WTC11 (cell line): ENCODE measurements around the gene KIF21A. TPM values are rescaled to one million over a fixed set of nuclear protein-coding genes. Genes with fewer than 3 reads are reported as not detected.
A peak's percentile ranks its signal among the peaks of the same experiment; 100 is the strongest.

Experiments
- ATAC-seq: fragments of 200-7000 bp; cut with Tn5 transposase; 2 replicates; pipeline ENCODE4 v1.10.0; 2021; ENCODE audit warnings: mild to moderate bottlenecking, moderate library complexity
- CTCF ChIA-PET: fragments of 300-600 bp; sonication (Branson Sonifier 250); formaldehyde crosslinking; loops from one replicate; lab custom pipeline; 2021; ENCODE audit warnings: antibody characterized with exemption; lab: Charles Lee
- POLR2A ChIA-PET: fragments of 350-600 bp; sonication (Branson Sonifier 250); formaldehyde crosslinking; loops from one replicate; lab custom pipeline; 2021; ENCODE audit warnings: antibody characterized with exemption; lab: Charles Lee
- DNase-seq: peaks from one replicate; pipeline ENCODE4 v3.0.0; 2021; ENCODE audit warnings: low spot score
- H3K27ac Mint-ChIP-seq: 2 replicates; pipeline ENCODE4 v1.8.0; 2021; ENCODE audit warnings: mixed read lengths
- H3K27me3 Mint-ChIP-seq: 2 replicates; pipeline ENCODE4 v1.8.0; 2021; ENCODE audit warnings: low read depth, mild to moderate bottlenecking, moderate library complexity, mixed read lengths
- H3K36me3 Mint-ChIP-seq: 2 replicates; pipeline ENCODE4 v1.8.0; 2021; ENCODE audit warnings: mixed read lengths
- H3K4me1 Mint-ChIP-seq: 2 replicates; pipeline ENCODE4 v1.8.0; 2022; ENCODE audit warnings: mixed read lengths
- H3K4me3 Mint-ChIP-seq: 2 replicates; pipeline ENCODE4 v1.8.0; 2021; ENCODE audit warnings: mild to moderate bottlenecking, moderate library complexity, mixed read lengths
- H3K9me3 Mint-ChIP-seq: 2 replicates; pipeline ENCODE4 v1.8.0; 2021; ENCODE audit warnings: mixed read lengths
- ATF1 ChIP-seq: sonication (generic); formaldehyde crosslinking; IDR thresholded peaks from 2 replicates; pipeline ENCODE4 v1.8.1; 2023; ENCODE audit warnings: mild to moderate bottlenecking, moderate library complexity, missing genetic modification reagents
- ELF4 ChIP-seq: sonication (generic); formaldehyde crosslinking; IDR thresholded peaks from 2 replicates; pipeline ENCODE4 v1.8.1; 2022; ENCODE audit warnings: low read depth, mild to moderate bottlenecking, moderate library complexity, missing genetic modification reagents
- ETV6 ChIP-seq: sonication (generic); formaldehyde crosslinking; IDR thresholded peaks from 2 replicates; pipeline ENCODE4 v1.8.1; 2022; ENCODE audit warnings: mild to moderate bottlenecking, missing genetic modification reagents
- FOXJ3 ChIP-seq: sonication (generic); formaldehyde crosslinking; IDR thresholded peaks from 2 replicates; pipeline ENCODE4 v1.9.0; 2021; ENCODE audit warnings: missing genetic modification reagents, mild to moderate bottlenecking, borderline replicate concordance
- GTF2I ChIP-seq: fragments of 250-450 bp; sonication (Bioruptor Pico); conservative IDR thresholded peaks from 2 replicates; pipeline ENCODE4 v1.4.0; 2021; ENCODE audit warnings: mild to moderate bottlenecking
- MXD4 ChIP-seq: fragments of 250-450 bp; sonication (Bioruptor Pico); IDR thresholded peaks from 2 replicates; pipeline ENCODE4 v1.8.0; 2021; ENCODE audit warnings: mild to moderate bottlenecking, moderate library complexity, borderline replicate concordance
- MYBL2 ChIP-seq: sonication (generic); formaldehyde crosslinking; IDR thresholded peaks from 2 replicates; pipeline ENCODE4 v1.8.1; 2023; ENCODE audit warnings: mild to moderate bottlenecking, moderate library complexity, missing genetic modification reagents
- SOX15 ChIP-seq: fragments of 250-450 bp; sonication (Bioruptor Pico); IDR thresholded peaks from 2 replicates; pipeline ENCODE4 v1.9.0; 2021; ENCODE audit warnings: mild to moderate bottlenecking
- TP53 ChIP-seq: sonication (generic); formaldehyde crosslinking; IDR thresholded peaks from 2 replicates; pipeline ENCODE4 v1.8.1; 2023; ENCODE audit warnings: mild to moderate bottlenecking, missing genetic modification reagents
- USF2 ChIP-seq: sonication (generic); formaldehyde crosslinking; IDR thresholded peaks from 2 replicates; pipeline ENCODE4 v1.8.1; 2023; ENCODE audit warnings: mild to moderate bottlenecking, missing genetic modification reagents, moderate library complexity
- ZNF121 ChIP-seq: sonication (generic); formaldehyde crosslinking; IDR thresholded peaks from 2 replicates; pipeline ENCODE4 v1.8.0; 2023; ENCODE audit warnings: missing genetic modification reagents
- ZNF138 ChIP-seq: sonication (generic); formaldehyde crosslinking; conservative IDR thresholded peaks from 2 replicates; pipeline ENCODE4 v1.8.1; 2022; ENCODE audit warnings: mild to moderate bottlenecking, moderate library complexity, missing genetic modification reagents
- ZNF263 ChIP-seq: sonication (generic); formaldehyde crosslinking; IDR thresholded peaks from 2 replicates; pipeline ENCODE4 v1.8.1; 2022; ENCODE audit warnings: low read depth, mild to moderate bottlenecking, moderate library complexity, missing genetic modification reagents
- ZNF423 ChIP-seq: fragments of 250-450 bp; sonication (Bioruptor Pico); IDR thresholded peaks from 2 replicates; pipeline ENCODE4 v2.1.2; 2022; ENCODE audit warnings: mild to moderate bottlenecking, moderate library complexity
- ZNF512 ChIP-seq: sonication (generic); formaldehyde crosslinking; IDR thresholded peaks from 2 replicates; pipeline ENCODE4 v1.8.1; 2022; ENCODE audit warnings: missing genetic modification reagents, borderline replicate concordance
- total RNA-seq: library from RNA; stranded (reverse); gene quantifications from 3 replicates; pipeline ENCODE4 v1.2.3, GENCODE V29; 2021
- TF ChIP-seq, protein P1 (sequence below): sonication (generic); formaldehyde crosslinking; conservative IDR thresholded peaks from 2 replicates; pipeline ENCODE4 v1.8.1; 2022; ENCODE audit warnings: mild to moderate bottlenecking, missing genetic modification reagents
- TF ChIP-seq, protein P2 (sequence below): sonication (generic); formaldehyde crosslinking; IDR thresholded peaks from 2 replicates; pipeline ENCODE4 v1.8.0; 2022; ENCODE audit warnings: mild to moderate bottlenecking, missing genetic modification reagents
- TF ChIP-seq, protein P3 (sequence below): sonication (generic); formaldehyde crosslinking; IDR thresholded peaks from 2 replicates; pipeline ENCODE4 v1.8.0; 2022; ENCODE audit warnings: mild to moderate bottlenecking, missing genetic modification reagents
- TF ChIP-seq, protein P4 (sequence below): sonication (generic); formaldehyde crosslinking; IDR thresholded peaks from 2 replicates; pipeline ENCODE4 v1.8.1; 2023; ENCODE audit warnings: mild to moderate bottlenecking, missing genetic modification reagents, borderline replicate concordance

KIF21A gene
- total RNA-seq, 1 experiment from 2014 or later = 34.7 TPM

DNA sequence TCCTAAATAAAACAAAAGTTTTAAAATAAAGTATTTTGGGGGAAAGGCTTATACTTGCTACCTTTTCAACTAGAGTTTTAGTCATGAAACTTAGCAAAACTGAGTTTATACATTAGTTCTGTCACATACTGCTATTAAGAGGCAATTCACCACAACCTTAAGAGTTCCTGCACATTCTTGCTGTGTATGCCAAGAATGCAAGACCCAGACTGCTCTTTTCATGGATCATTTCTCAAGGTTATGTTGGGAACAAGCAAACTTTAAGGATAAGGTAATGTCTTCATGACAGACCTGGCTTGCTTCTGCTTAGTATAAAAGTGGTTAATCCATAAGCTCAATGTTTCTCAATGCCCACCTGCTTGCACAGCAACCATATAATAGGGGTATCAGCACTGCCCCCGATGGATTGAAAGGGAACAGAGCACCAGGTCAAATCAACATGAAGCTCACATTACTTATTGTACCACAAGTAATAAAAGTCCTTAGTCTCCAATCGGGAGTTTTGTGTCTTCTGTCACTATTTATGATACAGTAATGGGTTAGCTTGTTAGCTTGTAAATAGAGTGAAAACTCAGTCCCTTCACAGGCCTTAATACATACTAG is 67.6 kb downstream of the KIF21A start (continued):
- TF ChIP-seq, protein P1, sequence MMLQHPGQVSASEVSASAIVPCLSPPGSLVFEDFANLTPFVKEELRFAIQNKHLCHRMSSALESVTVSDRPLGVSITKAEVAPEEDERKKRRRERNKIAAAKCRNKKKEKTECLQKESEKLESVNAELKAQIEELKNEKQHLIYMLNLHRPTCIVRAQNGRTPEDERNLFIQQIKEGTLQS = no peak
- TF ChIP-seq ZNF138 (CRISPR knock-in tag) (no peak), FOXJ3 (CRISPR knock-in tag) (no peak)

DNA sequence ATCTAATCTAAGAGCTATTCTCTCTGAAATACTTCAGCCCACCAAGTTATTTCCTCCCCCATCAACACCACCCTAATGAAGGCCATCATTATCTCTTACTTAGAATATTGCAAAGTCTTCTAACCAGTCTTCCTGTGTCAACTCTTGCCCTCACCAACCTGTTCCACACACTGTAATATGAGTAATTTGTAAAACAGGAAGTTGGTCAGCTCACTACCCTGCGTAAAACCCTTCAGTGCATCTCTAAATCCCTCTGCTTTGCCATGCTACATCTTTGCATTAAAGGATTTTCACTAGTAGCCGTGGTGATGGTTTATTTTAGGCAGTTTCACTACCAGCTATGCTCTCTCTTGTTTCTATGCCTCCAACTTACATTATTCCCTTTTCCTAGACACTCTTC is 70.0 kb downstream of the KIF21A start:
- peak overlapping the region; percentile 67 for H3K27ac Mint-ChIP-seq
- H3K36me3 Mint-ChIP-seq = no peaks in the 10 kb centered on the region
- DNase-seq (no peak), ATAC-seq (peak; percentile 16; the same call in 1 of the 2 replicates)
- TF ChIP-seq ZNF512 (CRISPR knock-in tag) = no peak
- no peak for TF ChIP-seq TP53 (CRISPR knock-in tag)
- TF ChIP-seq ETV6 = no peak
- TF ChIP-seq ZNF121 (CRISPR knock-in tag) = no peak
- TF ChIP-seq MYBL2 (CRISPR knock-in tag) = no peak
- TF ChIP-seq MXD4 (CRISPR knock-in tag) = no peak
- TF ChIP-seq ATF1 (CRISPR knock-in tag) = no peak
- no peak for TF ChIP-seq USF2 (CRISPR knock-in tag)
- no peaks in the 10 kb centered on the region for H3K27me3 Mint-ChIP-seq
- no peaks in the 10 kb centered on the region for H3K9me3 Mint-ChIP-seq
- peaks cover 45% of the 10 kb centered on the region for H3K4me1 Mint-ChIP-seq
- no peak overlapping the region for H3K4me3 Mint-ChIP-seq
- POLR2A ChIA-PET = interaction anchor here (0.8 kb wide), 1 partner anchor 21 kb away, joined by 3 read pairs; no protein-coding TSS in a partner anchor
- CTCF ChIA-PET = no interaction called here

DNA sequence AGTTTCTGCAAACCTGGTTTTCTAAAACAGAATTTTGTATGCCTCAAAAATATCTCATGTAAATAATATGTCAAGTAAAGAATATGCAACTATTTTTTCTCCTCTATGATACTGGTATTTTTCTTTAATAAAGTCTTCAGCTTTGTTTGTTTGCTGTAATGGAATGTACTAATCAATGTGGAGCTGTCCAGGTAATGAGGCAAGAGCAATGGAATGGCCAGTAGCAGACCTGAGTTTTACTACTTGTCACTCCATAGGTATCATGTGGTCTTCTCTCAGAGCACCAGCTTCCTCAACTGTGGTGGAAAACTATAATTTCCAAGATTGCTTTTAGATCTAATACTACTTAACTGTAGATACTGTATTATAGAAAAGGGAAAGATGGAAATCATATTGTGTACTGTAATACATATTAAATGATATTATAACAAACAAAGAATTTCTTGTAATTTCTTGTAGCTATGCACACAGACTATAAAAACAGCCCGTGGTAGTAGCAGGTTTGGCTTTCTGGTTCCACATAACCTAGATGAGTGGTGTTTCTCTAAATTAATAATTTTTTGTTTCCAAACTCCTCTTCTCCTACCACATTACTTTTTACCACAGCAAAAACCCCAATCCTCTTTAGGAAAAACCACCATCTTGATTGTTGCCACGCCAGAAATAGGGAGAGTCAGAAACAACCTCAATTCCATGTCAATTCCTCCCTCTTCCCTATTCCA is 70.6 kb downstream of the KIF21A start:
- Mint-ChIP-seq H3K4me3 (no peak overlapping the region), H3K9me3 (no peaks in the 10 kb centered on the region), H3K36me3 (no peaks in the 10 kb centered on the region), H3K4me1 (peaks cover 45% of the 10 kb centered on the region), H3K27me3 (no peaks in the 10 kb centered on the region), H3K27ac (peak overlapping the region; percentile 67)
- ATAC-seq (no peak), DNase-seq (no peak)
- ChIA-PET CTCF (no interaction called here), POLR2A (interaction anchor here (0.8 kb wide), 1 partner anchor 22 kb away, joined by 3 read pairs; no protein-coding TSS in a partner anchor)
- TF ChIP-seq, protein P2, sequence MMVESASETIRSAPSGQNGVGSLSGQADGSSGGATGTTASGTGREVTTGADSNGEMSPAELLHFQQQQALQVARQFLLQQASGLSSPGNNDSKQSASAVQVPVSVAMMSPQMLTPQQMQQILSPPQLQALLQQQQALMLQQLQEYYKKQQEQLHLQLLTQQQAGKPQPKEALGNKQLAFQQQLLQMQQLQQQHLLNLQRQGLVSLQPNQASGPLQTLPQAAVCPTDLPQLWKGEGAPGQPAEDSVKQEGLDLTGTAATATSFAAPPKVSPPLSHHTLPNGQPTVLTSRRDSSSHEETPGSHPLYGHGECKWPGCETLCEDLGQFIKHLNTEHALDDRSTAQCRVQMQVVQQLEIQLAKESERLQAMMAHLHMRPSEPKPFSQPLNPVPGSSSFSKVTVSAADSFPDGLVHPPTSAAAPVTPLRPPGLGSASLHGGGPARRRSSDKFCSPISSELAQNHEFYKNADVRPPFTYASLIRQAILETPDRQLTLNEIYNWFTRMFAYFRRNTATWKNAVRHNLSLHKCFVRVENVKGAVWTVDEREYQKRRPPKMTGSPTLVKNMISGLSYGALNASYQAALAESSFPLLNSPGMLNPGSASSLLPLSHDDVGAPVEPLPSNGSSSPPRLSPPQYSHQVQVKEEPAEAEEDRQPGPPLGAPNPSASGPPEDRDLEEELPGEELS = no peak
- no peak for TF ChIP-seq ZNF263 (CRISPR knock-in tag)
- TF ChIP-seq, protein P3, sequence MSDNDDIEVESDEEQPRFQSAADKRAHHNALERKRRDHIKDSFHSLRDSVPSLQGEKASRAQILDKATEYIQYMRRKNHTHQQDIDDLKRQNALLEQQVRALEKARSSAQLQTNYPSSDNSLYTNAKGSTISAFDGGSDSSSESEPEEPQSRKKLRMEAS (CRISPR knock-in tag) = no peak
- no peak for TF ChIP-seq ELF4
- TF ChIP-seq, protein P4, sequence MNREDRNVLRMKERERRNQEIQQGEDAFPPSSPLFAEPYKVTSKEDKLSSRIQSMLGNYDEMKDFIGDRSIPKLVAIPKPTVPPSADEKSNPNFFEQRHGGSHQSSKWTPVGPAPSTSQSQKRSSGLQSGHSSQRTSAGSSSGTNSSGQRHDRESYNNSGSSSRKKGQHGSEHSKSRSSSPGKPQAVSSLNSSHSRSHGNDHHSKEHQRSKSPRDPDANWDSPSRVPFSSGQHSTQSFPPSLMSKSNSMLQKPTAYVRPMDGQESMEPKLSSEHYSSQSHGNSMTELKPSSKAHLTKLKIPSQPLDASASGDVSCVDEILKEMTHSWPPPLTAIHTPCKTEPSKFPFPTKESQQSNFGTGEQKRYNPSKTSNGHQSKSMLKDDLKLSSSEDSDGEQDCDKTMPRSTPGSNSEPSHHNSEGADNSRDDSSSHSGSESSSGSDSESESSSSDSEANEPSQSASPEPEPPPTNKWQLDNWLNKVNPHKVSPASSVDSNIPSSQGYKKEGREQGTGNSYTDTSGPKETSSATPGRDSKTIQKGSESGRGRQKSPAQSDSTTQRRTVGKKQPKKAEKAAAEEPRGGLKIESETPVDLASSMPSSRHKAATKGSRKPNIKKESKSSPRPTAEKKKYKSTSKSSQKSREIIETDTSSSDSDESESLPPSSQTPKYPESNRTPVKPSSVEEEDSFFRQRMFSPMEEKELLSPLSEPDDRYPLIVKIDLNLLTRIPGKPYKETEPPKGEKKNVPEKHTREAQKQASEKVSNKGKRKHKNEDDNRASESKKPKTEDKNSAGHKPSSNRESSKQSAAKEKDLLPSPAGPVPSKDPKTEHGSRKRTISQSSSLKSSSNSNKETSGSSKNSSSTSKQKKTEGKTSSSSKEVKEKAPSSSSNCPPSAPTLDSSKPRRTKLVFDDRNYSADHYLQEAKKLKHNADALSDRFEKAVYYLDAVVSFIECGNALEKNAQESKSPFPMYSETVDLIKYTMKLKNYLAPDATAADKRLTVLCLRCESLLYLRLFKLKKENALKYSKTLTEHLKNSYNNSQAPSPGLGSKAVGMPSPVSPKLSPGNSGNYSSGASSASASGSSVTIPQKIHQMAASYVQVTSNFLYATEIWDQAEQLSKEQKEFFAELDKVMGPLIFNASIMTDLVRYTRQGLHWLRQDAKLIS (CRISPR knock-in tag) = no peak
- no peak for TF ChIP-seq USF2 (CRISPR knock-in tag)
- TF ChIP-seq GTF2I (CRISPR knock-in tag) = no peak
- no peak for TF ChIP-seq SOX15 (CRISPR knock-in tag)
- no peak for TF ChIP-seq ZNF423 (CRISPR knock-in tag)
- no peak for TF ChIP-seq MXD4 (CRISPR knock-in tag)
